Caco-2 (cell line): Measurements from ENCODE around the gene EPB41L4A. TPM values are rescaled to one million over a fixed set of nuclear protein-coding genes. Genes with fewer than 3 reads are reported as not detected.

Experiments
- BruUV-seq: library from RNA; stranded (reverse); fragments of 400-500 nt; replicated peaks from 2 replicates; lab custom pipeline; 2021; lab: Mats Ljungman, UMichigan
- CTCF ChIA-PET: fragments of 300-600 bp; sonication (Branson Sonifier 250); formaldehyde crosslinking; loops from one replicate; lab custom pipeline; 2022; ENCODE audit warnings: antibody characterized with exemption; lab: Charles Lee
- POLR2A ChIA-PET: fragments of 300-600 bp; sonication (Branson Sonifier 250); formaldehyde crosslinking; loops from one replicate; lab custom pipeline; 2022; ENCODE audit warnings: antibody characterized with exemption; lab: Charles Lee
- DNase-seq, 2 experiments: peaks; one replicate each; pipeline versions ENCODE4 v3.0.0 to v3.0.0-alpha.2; 2020 to 2022
- H3K27me3 ChIP-seq: replicated peaks from 2 replicates; pipeline ENCODE4 v1.6.0; 2011; ENCODE audit warnings: low read length; ENCODE audit not compliant: control insufficient read depth, insufficient read depth
- H3K36me3 ChIP-seq: 2 replicates; pipeline ENCODE4 v1.5.1; 2011; ENCODE audit warnings: low read length; ENCODE audit not compliant: control insufficient read depth, insufficient read depth
- H3K4me1 ChIP-seq: fragments of 250-450 bp; sonication (Bioruptor Pico); 2 replicates; pipeline ENCODE4 v1.5.1; 2020; ENCODE audit warnings: mild to moderate bottlenecking
- H3K4me3 ChIP-seq: 2 replicates; pipeline ENCODE4 v1.5.1; 2011; ENCODE audit warnings: low read depth, mild to moderate bottlenecking, control low read depth, low read length
- H3K9me3 ChIP-seq: fragments of 250-450 bp; sonication (Bioruptor Pico); 2 replicates; pipeline ENCODE4 v1.5.1; 2020; ENCODE audit warnings: mild to moderate bottlenecking, moderate library complexity
- H3K27ac Mint-ChIP-seq: one replicate; pipeline ENCODE4 v1.8.0; 2022; ENCODE audit warnings: mixed read lengths; ENCODE audit not compliant: unreplicated experiment
- H3K27me3 Mint-ChIP-seq: one replicate; pipeline ENCODE4 v1.8.0; 2022; ENCODE audit warnings: mixed read lengths; ENCODE audit not compliant: insufficient read depth, unreplicated experiment
- H3K36me3 Mint-ChIP-seq: one replicate; pipeline ENCODE4 v1.8.0; 2022; ENCODE audit warnings: mild to moderate bottlenecking, mixed read lengths; ENCODE audit not compliant: insufficient read depth, unreplicated experiment
- H3K4me1 Mint-ChIP-seq: one replicate; pipeline ENCODE4 v1.8.0; 2022; ENCODE audit warnings: low read depth, mixed read lengths; ENCODE audit not compliant: unreplicated experiment
- H3K4me3 Mint-ChIP-seq: one replicate; pipeline ENCODE4 v1.8.0; 2022; ENCODE audit warnings: mild to moderate bottlenecking, moderate library complexity, mixed read lengths; ENCODE audit not compliant: unreplicated experiment
- H3K9me3 Mint-ChIP-seq: one replicate; pipeline ENCODE4 v1.8.0; 2022; ENCODE audit warnings: mixed read lengths; ENCODE audit not compliant: unreplicated experiment
- CTCF ChIP-seq, 2 experiments: fragments of 200-600 bp in 1 of 2; IDR thresholded peaks; 1 replicate in 1 of 2; 2 replicates in 1 of 2; pipeline versions ENCODE4 v1.5.1 to v1.8.0; 2011 to 2022; ENCODE audit warnings: antibody characterized with exemption in 1 of 2, control low read depth in 1 of 2, inconsistent platforms in 1 of 2, low read depth in 1 of 2, low read length in 1 of 2, mild to moderate bottlenecking in 1 of 2, moderate library complexity in 1 of 2; ENCODE audit not compliant: insufficient read depth in 1 of 2, severe bottlenecking in 1 of 2, unreplicated experiment in 1 of 2
- intact Hi-C: fragments of 100-400 bp; cut with micrococcal nuclease; formaldehyde crosslinking; loops from one replicate; pipeline ENCODE4 v1.10.0; 2022; ENCODE audit not compliant: unreplicated experiment
- total RNA-seq: library from RNA; stranded (reverse); gene quantifications from 2 replicates; pipeline ENCODE4 v1.2.3, GENCODE V29; 2022

Gene EPB41L4A
- total RNA-seq, 1 experiment from 2014 or later, result 1.4 TPM

DNA sequence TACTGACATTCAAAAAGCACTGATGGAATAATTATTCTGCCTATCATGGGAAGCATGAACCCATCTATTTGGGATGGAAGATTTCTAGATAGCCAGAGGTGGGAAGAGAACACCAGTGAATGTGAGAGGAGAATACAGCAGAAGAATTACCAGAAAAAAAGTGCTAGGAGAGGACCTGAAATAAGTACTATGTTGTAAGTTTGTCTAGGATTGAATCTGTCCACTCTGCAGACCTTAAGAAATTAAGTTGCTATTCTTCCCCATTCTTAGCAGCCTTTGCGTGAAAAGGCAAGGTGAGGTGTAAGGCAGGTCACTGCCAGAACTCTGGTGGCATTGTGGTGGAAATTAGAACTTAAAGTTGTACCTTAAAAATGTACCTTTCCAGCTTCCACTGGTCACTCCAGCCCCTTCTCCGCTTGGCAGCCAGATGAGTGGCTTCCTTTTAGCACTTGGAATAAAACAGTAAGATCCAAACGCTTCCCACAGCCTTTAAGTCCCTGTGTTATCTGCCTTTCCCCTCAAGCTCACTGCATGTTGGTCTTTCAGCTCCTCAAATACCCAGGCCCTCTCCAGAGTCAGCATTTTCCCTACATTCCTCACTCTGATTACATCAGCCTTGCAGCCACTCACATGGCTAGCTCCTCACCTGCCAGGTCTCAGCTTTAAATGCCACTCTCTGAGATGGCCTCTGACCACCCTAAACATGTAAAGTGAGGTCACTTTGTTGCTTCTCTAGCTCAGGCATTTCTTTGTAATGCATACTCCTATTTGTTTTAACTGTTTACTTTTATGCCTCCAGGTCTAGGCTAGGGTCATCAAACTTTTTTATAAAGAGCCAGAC lies 253.0 kb downstream of the EPB41L4A start:
- no peak for TF ChIP-seq CTCF (IDR thresholded peaks at IDR 0.05; ENCODE audit: insufficient read depth in 1 of 2, low read depth in 1 of 2, low read length in 1 of 2, severe bottlenecking in 1 of 2, unreplicated experiment in 1 of 2)
- H3K27me3 Mint-ChIP-seq, result no peaks in the 10 kb centered on the region
- H3K27ac Mint-ChIP-seq, result peak overlapping the region; percentile 89
- H3K4me1 Mint-ChIP-seq, result peaks cover 22% of the 10 kb centered on the region
- BruUV-seq, result TSS peak; percentile 84
- H3K9me3 Mint-ChIP-seq, result no peaks in the 10 kb centered on the region
- intact Hi-C loops, result no loop called here
- POLR2A ChIA-PET, result interaction anchor here (0.6 kb wide), 1 partner anchor 389 kb away, joined by 3 read pairs; no protein-coding TSS in a partner anchor
- Histone ChIP-seq H3K4me3 (no peak overlapping the region), H3K36me3 (peaks cover 5% of the 10 kb centered on the region), H3K27me3 (no peaks in the 10 kb centered on the region), H3K4me1 (peaks cover 6% of the 10 kb centered on the region), H3K9me3 (no peaks in the 10 kb centered on the region)
- CTCF ChIA-PET, result no interaction called here
- DNase-seq, result peak; percentile 42 to 53
- H3K36me3 Mint-ChIP-seq, result peaks cover 68% of the 10 kb centered on the region
- no peak overlapping the region for H3K4me3 Mint-ChIP-seq

DNA sequence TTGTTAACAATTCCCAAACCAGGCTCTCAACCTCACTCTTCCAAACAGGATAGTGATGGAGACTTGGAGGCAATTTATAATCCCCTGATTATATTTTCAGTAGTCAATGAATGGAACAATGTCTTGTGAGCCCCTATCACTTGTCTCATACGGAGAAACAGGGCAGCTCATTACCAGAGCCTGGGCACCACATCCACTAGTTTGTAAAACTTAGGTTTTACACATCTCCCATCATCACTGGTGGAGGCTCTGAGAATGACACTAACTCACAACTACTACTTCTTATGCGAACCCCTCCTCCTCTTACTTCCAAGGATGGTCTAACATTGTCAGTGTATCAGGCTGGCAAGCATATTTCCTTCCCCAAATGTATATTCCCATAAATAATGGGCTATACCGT lies 253.7 kb downstream of the EPB41L4A start:
- Histone ChIP-seq H3K4me3 (no peak overlapping the region), H3K36me3 (peaks cover 5% of the 10 kb centered on the region), H3K27me3 (no peaks in the 10 kb centered on the region), H3K9me3 (no peaks in the 10 kb centered on the region), H3K4me1 (peaks cover 6% of the 10 kb centered on the region)
- peaks cover 75% of the 10 kb centered on the region for H3K36me3 Mint-ChIP-seq
- ChIA-PET POLR2A (no interaction called here), CTCF (interaction anchor here (0.7 kb wide), 1 partner anchor 651 kb away, joined by 5 read pairs; no protein-coding TSS in a partner anchor)
- BruUV-seq, result no TSS peak
- no peak overlapping the region for H3K4me3 Mint-ChIP-seq
- intact Hi-C loops, result no loop called here
- peaks cover 2% of the 10 kb centered on the region for H3K27me3 Mint-ChIP-seq
- H3K4me1 Mint-ChIP-seq, result peaks cover 25% of the 10 kb centered on the region
- no peak for TF ChIP-seq CTCF (IDR thresholded peaks at IDR 0.05; ENCODE audit: insufficient read depth in 1 of 2, low read depth in 1 of 2, low read length in 1 of 2, severe bottlenecking in 1 of 2, unreplicated experiment in 1 of 2)
- H3K9me3 Mint-ChIP-seq, result no peaks in the 10 kb centered on the region
- no peak for DNase-seq
- no peak overlapping the region for H3K27ac Mint-ChIP-seq

GRCh38 chr5:112163435-112163834 lies 255.6 kb downstream of the EPB41L4A start:
- Histone ChIP-seq H3K36me3 (peaks cover 5% of the 10 kb centered on the region), H3K9me3 (no peaks in the 10 kb centered on the region), H3K27me3 (no peaks in the 10 kb centered on the region), H3K4me3 (no peak overlapping the region), H3K4me1 (peaks cover 6% of the 10 kb centered on the region)
- Mint-ChIP-seq H3K27ac (peak overlapping the region; percentile 29), H3K9me3 (no peaks in the 10 kb centered on the region), H3K36me3 (peaks cover 76% of the 10 kb centered on the region), H3K4me1 (peaks cover 28% of the 10 kb centered on the region), H3K27me3 (peaks cover 5% of the 10 kb centered on the region), H3K4me3 (peak overlapping the region; percentile 38)
- no peak for TF ChIP-seq CTCF (IDR thresholded peaks at IDR 0.05; ENCODE audit: insufficient read depth in 1 of 2, low read depth in 1 of 2, low read length in 1 of 2, severe bottlenecking in 1 of 2, unreplicated experiment in 1 of 2)
- no TSS peak for BruUV-seq
- intact Hi-C loops, result no loop called here
- CTCF ChIA-PET, result no interaction called here
- no peak for DNase-seq
- POLR2A ChIA-PET, result no interaction called here
